IMR-90 (cell line): ENCODE data around the gene MCTP1. TPM values are rescaled to one million over a fixed set of nuclear protein-coding genes. Genes with fewer than 3 reads are reported as not detected.

Experiments used
- ATAC-seq: fragments of 200-7000 bp; cut with Tn5 transposase; 2 replicates; pipeline ENCODE4 v1.9.1; 2020; ENCODE audit warnings: low read depth, mild to moderate bottlenecking, moderate library complexity
- BruUV-seq: library from RNA; stranded (reverse); fragments of 400-500 nt; replicated peaks from 2 replicates; lab custom pipeline; 2021; lab: Mats Ljungman, UMichigan
- CTCF ChIA-PET: fragments of 300-600 bp; formaldehyde crosslinking; extraction: SDS; loops from one replicate; lab custom pipeline; 2021; ENCODE audit warnings: antibody characterized with exemption; lab: Yijun Ruan, JAX
- POLR2A ChIA-PET: fragments of 300-600 bp; sonication (Branson Sonifier 250); formaldehyde crosslinking; loops from one replicate; lab custom pipeline; 2022; ENCODE audit warnings: antibody characterized with exemption; ENCODE audit not compliant: unreplicated experiment; lab: Charles Lee
- DNase-seq: peaks from one replicate; pipeline ENCODE4 v3.0.0; 2013
- H2AFZ ChIP-seq: replicated peaks from 2 replicates; pipeline ENCODE3; 2013; ENCODE audit warnings: low read length, mild to moderate bottlenecking; ENCODE audit not compliant: poor library complexity
- H2AK5ac ChIP-seq: 2 replicates; pipeline ENCODE4 v1.6.1; 2013; ENCODE audit warnings: low read depth, low read length, inconsistent platforms
- H2AK9ac ChIP-seq: replicated peaks from 2 replicates; pipeline ENCODE3; 2013; ENCODE audit warnings: mild to moderate bottlenecking, low read depth, low read length, moderate library complexity; ENCODE audit not compliant: poor library complexity
- H2BK120ac ChIP-seq: 2 replicates; pipeline ENCODE4 v1.6.1; 2013; ENCODE audit warnings: low read depth, low read length, inconsistent platforms
- H2BK15ac ChIP-seq: 3 replicates; pipeline ENCODE4 v1.6.1; 2013; ENCODE audit warnings: low read depth, low read length, inconsistent platforms
- H2BK20ac ChIP-seq: 2 replicates; pipeline ENCODE4 v1.6.1; 2013; ENCODE audit warnings: low read depth, mild to moderate bottlenecking, inconsistent platforms, low read length, moderate library complexity
- H2BK5ac ChIP-seq: 2 replicates; pipeline ENCODE4 v1.6.1; 2013; ENCODE audit warnings: mild to moderate bottlenecking, low read depth, low read length, inconsistent platforms; ENCODE audit not compliant: poor library complexity, severe bottlenecking
- H3K14ac ChIP-seq: replicated peaks from 2 replicates; pipeline ENCODE4 v1.6.1; 2013; ENCODE audit warnings: low read depth, low read length, inconsistent platforms
- H3K18ac ChIP-seq: 2 replicates; pipeline ENCODE4 v1.6.1; 2013; ENCODE audit warnings: low read depth, low read length, control low read depth
- H3K23ac ChIP-seq: 2 replicates; pipeline ENCODE4 v1.6.1; 2013; ENCODE audit warnings: low read depth, low read length, inconsistent platforms
- H3K27ac ChIP-seq: 2 replicates; pipeline ENCODE4 v1.5.1; 2013; ENCODE audit warnings: mild to moderate bottlenecking, control low read depth, low read length; ENCODE audit not compliant: insufficient read depth
- H3K27me3 ChIP-seq: 2 replicates; pipeline ENCODE4 v1.6.1; 2013; ENCODE audit warnings: low read length; ENCODE audit not compliant: control insufficient read depth, insufficient read depth
- H3K36me3 ChIP-seq: 2 replicates; pipeline ENCODE4 v1.6.1; 2013; ENCODE audit warnings: low read length, mixed read lengths; ENCODE audit not compliant: control insufficient read depth, insufficient read depth
- H3K4ac ChIP-seq: 2 replicates; pipeline ENCODE4 v1.6.1; 2013; ENCODE audit warnings: low read depth, low read length, inconsistent platforms
- H3K4me1 ChIP-seq: 2 replicates; pipeline ENCODE4 v1.6.1; 2013; ENCODE audit warnings: low read length, mixed read lengths; ENCODE audit not compliant: control insufficient read depth, insufficient read depth
- H3K4me2 ChIP-seq: 2 replicates; pipeline ENCODE4 v1.6.1; 2013; ENCODE audit warnings: low read depth, mild to moderate bottlenecking, control low read depth, low read length, moderate library complexity
- H3K4me3 ChIP-seq: 2 replicates; pipeline ENCODE4 v1.5.1; 2013; ENCODE audit warnings: low read depth, mild to moderate bottlenecking, control low read depth, low read length, moderate library complexity; ENCODE audit not compliant: insufficient read depth
- H3K56ac ChIP-seq: 2 replicates; pipeline ENCODE4 v1.6.1; 2013; ENCODE audit warnings: low read length, inconsistent platforms; ENCODE audit not compliant: insufficient read depth; ENCODE audit errors: extremely low read depth
- H3K79me1 ChIP-seq, 2 experiments: 2 replicates each; pipeline ENCODE4 v1.6.1; 2013; ENCODE audit warnings: low read length in 2 of 2, inconsistent platforms in 1 of 2, low read depth in 1 of 2
- H3K9ac ChIP-seq: 2 replicates; pipeline ENCODE4 v1.6.1; 2013; ENCODE audit warnings: low read depth, low read length, control low read depth
- H3K9me1 ChIP-seq: 2 replicates; pipeline ENCODE4 v1.6.1; 2013; ENCODE audit warnings: low read length, inconsistent platforms; ENCODE audit not compliant: insufficient read depth
- H3K9me3 ChIP-seq: 2 replicates; pipeline ENCODE4 v1.6.1; 2013; ENCODE audit warnings: low read length; ENCODE audit not compliant: control insufficient read depth, insufficient read depth
- H4K20me1 ChIP-seq: 2 replicates; pipeline ENCODE4 v1.6.1; 2013; ENCODE audit warnings: low read length, inconsistent platforms; ENCODE audit not compliant: insufficient read depth
- H4K5ac ChIP-seq: 2 replicates; pipeline ENCODE4 v1.6.1; 2013; ENCODE audit warnings: mild to moderate bottlenecking, low read depth, low read length, control low read depth
- H4K8ac ChIP-seq, 2 experiments: 2 replicates each; pipeline ENCODE4 v1.6.1; 2013; ENCODE audit warnings: low read depth in 2 of 2, low read length in 2 of 2, control low read depth in 1 of 2, inconsistent platforms in 1 of 2
- H4K91ac ChIP-seq: 2 replicates; pipeline ENCODE4 v1.6.1; 2013; ENCODE audit warnings: low read depth, low read length, inconsistent platforms; ENCODE audit not compliant: insufficient read depth
- CHD1 ChIP-seq: IDR thresholded peaks from 2 replicates; pipeline ENCODE4 v1.6.1; 2012; ENCODE audit warnings: low read depth, low read length, improper control_type of control experiment
- ELK1 ChIP-seq: fragments of 150-350 bp; IDR thresholded peaks from 2 replicates; pipeline ENCODE4 v1.6.1; 2016; ENCODE audit warnings: low read depth, mild to moderate bottlenecking, low read length, moderate library complexity, borderline replicate concordance
- FOS ChIP-seq: fragments of 150-350 bp; IDR thresholded peaks from 2 replicates; pipeline ENCODE4 v1.6.1; 2016; ENCODE audit warnings: low read depth, low read length
- MAFK ChIP-seq: IDR thresholded peaks from 2 replicates; pipeline ENCODE4 v1.6.1; 2012; ENCODE audit warnings: low read depth, low read length, improper control_type of control experiment
- MAZ ChIP-seq: IDR thresholded peaks from 2 replicates; pipeline ENCODE4 v1.6.1; 2012; ENCODE audit warnings: low read depth, mild to moderate bottlenecking, low read length, improper control_type of control experiment, moderate library complexity, borderline replicate concordance
- NFE2L2 ChIP-seq: fragments of 150-350 bp; IDR thresholded peaks from 2 replicates; pipeline ENCODE4 v1.6.1; 2016; ENCODE audit warnings: low read depth, mild to moderate bottlenecking, low read length
- POLR2A ChIP-seq: IDR thresholded peaks from 2 replicates; pipeline ENCODE4 v1.6.1; 2012; ENCODE audit warnings: mild to moderate bottlenecking, low read depth, low read length
- RAD21 ChIP-seq: IDR thresholded peaks from 2 replicates; pipeline ENCODE4 v1.6.1; 2012; ENCODE audit warnings: low read length, improper control_type of control experiment
- RFX5 ChIP-seq: IDR thresholded peaks from 2 replicates; pipeline ENCODE4 v1.8.0; 2012; ENCODE audit warnings: low read depth, mild to moderate bottlenecking, low read length, moderate library complexity
- SMC3 ChIP-seq: fragments of 150-350 bp; IDR thresholded peaks from 2 replicates; pipeline ENCODE4 v1.6.1; 2016; ENCODE audit warnings: low read depth, mild to moderate bottlenecking, antibody characterized with exemption, low read length, moderate library complexity
- USF2 ChIP-seq: fragments of 150-350 bp; IDR thresholded peaks from 2 replicates; pipeline ENCODE4 v1.6.1; 2017; ENCODE audit warnings: mild to moderate bottlenecking, antibody characterized with exemption, low read length, low read depth
- WGBS, 2 experiments: methylation state at CpG; one replicate each; pipeline versions ENCODE4 v1.1.5 to v1.1.7; 2013; ENCODE audit warnings: missing lambda C conversion rate in 2 of 2; ENCODE audit not compliant: insufficient read length in 1 of 2; ENCODE audit errors: extremely low coverage in 2 of 2; 5-methylcytosine and 5-hydroxymethylcytosine counted together
- dilution Hi-C: fragments of 300-500 bp; cut with HindIII; formaldehyde crosslinking; loops from one replicate; pipeline ENCODE4 v1.14.3; 2018; ENCODE audit warnings: low sequenced_read_pairs; ENCODE audit not compliant: unreplicated experiment
- in situ Hi-C: fragments of 300-500 bp; cut with MboI; formaldehyde crosslinking; loops from 3 replicates; pipeline ENCODE4 v1.14.3; 2019; ENCODE audit warnings: low sequenced_read_pairs, inconsistent platforms, mixed read lengths
- intact Hi-C: fragments of 100-400 bp; cut with micrococcal nuclease; formaldehyde crosslinking; loops from 2 replicates; pipeline ENCODE4 v1.10.0; 2022
- polyA plus RNA-seq, 3 experiments: library from polyadenylated mRNA; depleted of rRNA; stranded (reverse); fragments of >200 nt; gene quantifications; 2 replicates each; pipeline ENCODE4 v1.2.3, GENCODE V29; 2012; ENCODE audit warnings: low replicate concordance in 1 of 3
- total RNA-seq: library from RNA; depleted of rRNA; stranded (reverse); fragments of >200 nt; gene quantifications from 2 replicates; pipeline ENCODE4 v1.2.3, GENCODE V29; 2012

MCTP1 gene
- total and polyA plus RNA-seq, 2 of the 4 experiments (the other 2 are of a cell fraction), result 0.21 TPM; not detected in 1

- H2BK20ac ChIP-seq, result no peak overlapping the region
- no peaks in the 10 kb centered on the region for H4K20me1 ChIP-seq
- H3K36me3 ChIP-seq, result no peaks in the 10 kb centered on the region
- TF ChIP-seq POLR2A (no peak), RFX5 (no peak), FOS (no peak), USF2 (no peak), NFE2L2 (no peak), MAZ (no peak), MAFK (no peak), ELK1 (no peak), CHD1 (no peak), RAD21 (no peak), SMC3 (no peak)
- no peaks in the 10 kb centered on the region for H3K9me3 ChIP-seq
- H2AK5ac ChIP-seq, result no peak overlapping the region
- H2BK15ac ChIP-seq, result no peak overlapping the region
- BruUV-seq, result no TSS peak
- H2AK9ac ChIP-seq, result no peak overlapping the region
- ChIA-PET POLR2A (no interaction called here), CTCF (no interaction called here)
- in situ Hi-C loops, result no loop called here
- no peak overlapping the region for H3K56ac ChIP-seq
- no CpG with 5 or more reads among the region's 8 CpGs for WGBS, 2 experiments
- H3K4me2 ChIP-seq, result no peak overlapping the region
- intact Hi-C loops, result no loop called here
- H2BK120ac ChIP-seq, result no peak overlapping the region
- ATAC-seq (no peak), DNase-seq (no peak)
- H3K27me3 ChIP-seq, result no peaks in the 10 kb centered on the region
- no peaks in the 10 kb centered on the region for H3K9me1 ChIP-seq
- H3K4me3 ChIP-seq, result no peak overlapping the region
- H3K9ac ChIP-seq, result no peak overlapping the region
- no peak overlapping the region for H2BK5ac ChIP-seq
- H3K4me1 ChIP-seq, result no peaks in the 10 kb centered on the region
- no peak overlapping the region for H3K4ac ChIP-seq
- H3K18ac ChIP-seq, result no peak overlapping the region
- dilution Hi-C loops, result no loop called here
- H3K23ac ChIP-seq, result no peak overlapping the region
- H4K8ac ChIP-seq, result no peak overlapping the region
- H4K5ac ChIP-seq, result no peak overlapping the region
- no peak overlapping the region for H3K14ac ChIP-seq
- no peaks in the 10 kb centered on the region for H3K79me1 ChIP-seq
- H3K27ac ChIP-seq, result no peak overlapping the region
- no peak overlapping the region for H2AFZ ChIP-seq
- no peak overlapping the region for H4K91ac ChIP-seq
Measured at GRCh38 chr5:95076395-95077185, 208.3 kb downstream of the MCTP1 start.
